Measurements from ENCODE around the gene CMIP.

DNA sequence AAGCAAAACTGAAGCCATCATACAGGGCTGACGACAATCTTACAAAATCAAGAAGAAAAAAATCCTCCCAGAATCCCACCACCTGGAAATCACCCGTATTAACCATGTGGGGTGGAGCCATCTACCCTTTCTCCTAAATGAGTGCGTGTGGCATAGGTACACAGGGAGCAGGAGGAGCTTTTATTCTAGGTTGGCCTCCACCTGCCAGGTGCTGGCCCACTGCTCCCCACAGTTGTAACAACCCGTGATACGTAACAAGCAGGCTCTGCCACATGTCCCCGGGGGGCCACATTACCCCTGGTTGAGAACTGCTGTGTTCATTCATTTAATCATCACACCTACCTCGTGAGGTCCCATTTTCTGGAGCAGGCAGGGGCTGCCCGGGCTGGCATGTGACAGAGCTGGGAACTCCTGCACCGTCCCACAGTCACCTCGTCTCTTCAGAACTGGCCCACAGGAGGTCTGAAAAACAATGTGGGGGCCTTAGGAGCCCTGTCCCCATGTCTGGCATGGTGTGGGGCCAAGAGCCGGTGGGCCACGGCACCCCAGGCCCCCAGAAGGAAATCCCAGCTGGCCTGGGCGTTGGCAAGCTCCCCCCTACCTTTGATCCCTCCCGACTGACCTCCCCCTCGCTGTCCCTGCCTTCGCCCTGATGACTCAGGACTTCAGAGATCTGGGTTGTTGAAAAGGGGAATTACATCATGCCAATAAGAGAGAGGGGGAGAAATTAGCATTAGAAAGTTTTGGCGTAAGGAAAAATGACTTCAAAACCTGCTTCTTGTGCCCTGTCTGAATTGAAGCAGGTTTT is 12.9 kb downstream of the CMIP start:
- TF ChIP-seq, protein P1, sequence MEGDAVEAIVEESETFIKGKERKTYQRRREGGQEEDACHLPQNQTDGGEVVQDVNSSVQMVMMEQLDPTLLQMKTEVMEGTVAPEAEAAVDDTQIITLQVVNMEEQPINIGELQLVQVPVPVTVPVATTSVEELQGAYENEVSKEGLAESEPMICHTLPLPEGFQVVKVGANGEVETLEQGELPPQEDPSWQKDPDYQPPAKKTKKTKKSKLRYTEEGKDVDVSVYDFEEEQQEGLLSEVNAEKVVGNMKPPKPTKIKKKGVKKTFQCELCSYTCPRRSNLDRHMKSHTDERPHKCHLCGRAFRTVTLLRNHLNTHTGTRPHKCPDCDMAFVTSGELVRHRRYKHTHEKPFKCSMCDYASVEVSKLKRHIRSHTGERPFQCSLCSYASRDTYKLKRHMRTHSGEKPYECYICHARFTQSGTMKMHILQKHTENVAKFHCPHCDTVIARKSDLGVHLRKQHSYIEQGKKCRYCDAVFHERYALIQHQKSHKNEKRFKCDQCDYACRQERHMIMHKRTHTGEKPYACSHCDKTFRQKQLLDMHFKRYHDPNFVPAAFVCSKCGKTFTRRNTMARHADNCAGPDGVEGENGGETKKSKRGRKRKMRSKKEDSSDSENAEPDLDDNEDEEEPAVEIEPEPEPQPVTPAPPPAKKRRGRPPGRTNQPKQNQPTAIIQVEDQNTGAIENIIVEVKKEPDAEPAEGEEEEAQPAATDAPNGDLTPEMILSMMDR (IDR thresholded peaks at IDR 0.05) = no peak
- no peak for TF ChIP-seq POLR2A (IDR thresholded peaks at IDR 0.05)

All from esophagus squamous epithelium (tissue), 4 donors.